Stimulated activated naive CD8-positive, alpha-beta T cell treated with anti-CD3 and anti-CD28 coated beads, Interleukin-15, amount 100 ng/mL, for 72 hours (primary cell): Measurements from ENCODE around the gene HCAR3.

Experiments
- ATAC-seq: fragments of 150-1000 bp; cut with Tn5 transposase; 2 replicates; pipeline ENCODE4 v1.10.0; 2021; ENCODE audit warnings: mild to moderate bottlenecking, moderate library complexity
- DNase-seq, 2 donors: peaks; one replicate each; pipeline ENCODE4 v3.0.0; 2021 to 2022
- H3K27ac Mint-ChIP-seq, 2 donors: one replicate each; pipeline ENCODE4 v1.8.0; 2022; ENCODE audit warnings: mild to moderate bottlenecking in 2 of 2, mixed read lengths in 2 of 2, moderate library complexity in 2 of 2
- H3K27me3 Mint-ChIP-seq: one replicate; pipeline ENCODE4 v1.8.0; 2022; ENCODE audit warnings: mixed read lengths
- H3K4me1 Mint-ChIP-seq: one replicate; pipeline ENCODE4 v1.8.0; 2022; ENCODE audit warnings: mild to moderate bottlenecking, mixed read lengths
- H3K4me3 Mint-ChIP-seq, 2 donors: one replicate each; pipeline ENCODE4 v1.8.0; 2022; ENCODE audit warnings: mild to moderate bottlenecking in 2 of 2, mixed read lengths in 2 of 2, moderate library complexity in 1 of 2
- H3K9me3 Mint-ChIP-seq, 2 donors: one replicate each; pipeline ENCODE4 v1.8.0; 2022; ENCODE audit warnings: mixed read lengths in 2 of 2

The HCAR3 gene

DNA sequence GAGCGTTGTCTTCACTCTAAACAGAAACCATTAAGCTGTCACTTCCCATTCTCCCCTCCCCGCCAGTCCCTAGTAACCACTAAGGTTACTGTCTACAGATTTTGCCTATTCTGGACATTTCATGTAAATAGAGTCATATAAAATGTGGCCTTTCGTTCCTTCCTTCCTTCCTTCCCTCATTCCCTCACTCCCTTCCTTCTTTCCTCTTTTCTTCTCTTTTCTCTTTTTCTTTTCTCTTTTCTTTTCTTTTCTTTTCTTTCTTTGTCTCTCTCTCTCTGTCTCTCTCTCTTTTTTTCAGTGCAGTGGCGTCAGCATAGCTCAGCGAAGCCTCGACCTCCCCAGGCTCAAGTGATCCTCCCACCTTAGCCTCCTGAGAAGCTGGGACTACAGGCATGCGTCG, 51.3 kb downstream of the HCAR3 start:
- ATAC-seq: no peak
- H3K27me3 Mint-ChIP-seq: no peaks in the 10 kb centered on the region
- no peaks in the 10 kb centered on the region for H3K9me3 Mint-ChIP-seq
- H3K4me3 Mint-ChIP-seq: no peak overlapping the region
- DNase-seq: no peak
- H3K4me1 Mint-ChIP-seq: no peaks in the 10 kb centered on the region
- no peak overlapping the region for H3K27ac Mint-ChIP-seq
